Measurements from ENCODE around the gene ANGPTL8.

GRCh38 chr19:11238041-11238440 lies 1.4 kb upstream of the ANGPTL8 start:
- TF ChIP-seq, protein P1, sequence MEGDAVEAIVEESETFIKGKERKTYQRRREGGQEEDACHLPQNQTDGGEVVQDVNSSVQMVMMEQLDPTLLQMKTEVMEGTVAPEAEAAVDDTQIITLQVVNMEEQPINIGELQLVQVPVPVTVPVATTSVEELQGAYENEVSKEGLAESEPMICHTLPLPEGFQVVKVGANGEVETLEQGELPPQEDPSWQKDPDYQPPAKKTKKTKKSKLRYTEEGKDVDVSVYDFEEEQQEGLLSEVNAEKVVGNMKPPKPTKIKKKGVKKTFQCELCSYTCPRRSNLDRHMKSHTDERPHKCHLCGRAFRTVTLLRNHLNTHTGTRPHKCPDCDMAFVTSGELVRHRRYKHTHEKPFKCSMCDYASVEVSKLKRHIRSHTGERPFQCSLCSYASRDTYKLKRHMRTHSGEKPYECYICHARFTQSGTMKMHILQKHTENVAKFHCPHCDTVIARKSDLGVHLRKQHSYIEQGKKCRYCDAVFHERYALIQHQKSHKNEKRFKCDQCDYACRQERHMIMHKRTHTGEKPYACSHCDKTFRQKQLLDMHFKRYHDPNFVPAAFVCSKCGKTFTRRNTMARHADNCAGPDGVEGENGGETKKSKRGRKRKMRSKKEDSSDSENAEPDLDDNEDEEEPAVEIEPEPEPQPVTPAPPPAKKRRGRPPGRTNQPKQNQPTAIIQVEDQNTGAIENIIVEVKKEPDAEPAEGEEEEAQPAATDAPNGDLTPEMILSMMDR (IDR thresholded peaks at IDR 0.05), result no peak
- TF ChIP-seq POLR2A (IDR thresholded peaks at IDR 0.05) (no peak), EP300 (IDR thresholded peaks at IDR 0.05) (no peak)
